Stimulated activated naive CD8-positive, alpha-beta T cell treated with anti-CD3 and anti-CD28 coated beads, Interleukin-15, amount 100 ng/mL, for 72 hours (primary cell): ENCODE measurements around the gene C11orf87.

ENCODE experiments used
- ATAC-seq: fragments of 150-1000 bp; cut with Tn5 transposase; 2 replicates; pipeline ENCODE4 v1.10.0; 2021; ENCODE audit warnings: mild to moderate bottlenecking, moderate library complexity
- DNase-seq, 2 donors: peaks; one replicate each; pipeline ENCODE4 v3.0.0; 2021 to 2022
- H3K27ac Mint-ChIP-seq, 2 donors: one replicate each; pipeline ENCODE4 v1.8.0; 2022; ENCODE audit warnings: mild to moderate bottlenecking in 2 of 2, mixed read lengths in 2 of 2, moderate library complexity in 2 of 2
- H3K27me3 Mint-ChIP-seq: one replicate; pipeline ENCODE4 v1.8.0; 2022; ENCODE audit warnings: mixed read lengths
- H3K4me1 Mint-ChIP-seq: one replicate; pipeline ENCODE4 v1.8.0; 2022; ENCODE audit warnings: mild to moderate bottlenecking, mixed read lengths
- H3K4me3 Mint-ChIP-seq, 2 donors: one replicate each; pipeline ENCODE4 v1.8.0; 2022; ENCODE audit warnings: mild to moderate bottlenecking in 2 of 2, mixed read lengths in 2 of 2, moderate library complexity in 1 of 2
- H3K9me3 Mint-ChIP-seq, 2 donors: one replicate each; pipeline ENCODE4 v1.8.0; 2022; ENCODE audit warnings: mixed read lengths in 2 of 2

Gene C11orf87

GRCh38 chr11:109421981-109422869, at the start of gene C11orf87:
TSS of gene C11orf87 (plus strand) at chr11:109422190. CDS start at chr11:109423634, 1,444 bp downstream.
- Mint-ChIP-seq H3K4me1 (peaks cover 4% of the 10 kb centered on the region), H3K27me3 (peaks cover 43% of the 10 kb centered on the region)

DNA sequence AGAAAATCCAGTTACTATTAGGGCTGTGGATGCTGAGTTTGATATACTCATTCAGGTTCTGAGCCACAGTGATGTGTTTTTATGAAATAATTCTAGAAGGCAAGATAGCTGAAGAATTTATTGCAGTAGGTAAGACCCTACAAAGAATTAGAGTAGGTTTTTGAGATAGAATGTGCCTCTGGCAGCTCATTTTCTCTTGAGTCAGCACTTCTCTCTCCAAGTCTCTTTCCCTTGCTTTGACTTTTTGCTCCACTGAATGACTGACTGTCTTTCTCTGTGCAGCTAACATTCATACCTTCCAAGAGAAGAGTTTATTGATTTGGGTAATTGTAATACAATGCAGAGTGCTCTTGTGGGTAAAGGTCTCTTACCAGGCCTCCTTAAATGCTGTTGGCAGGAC, 48.0 kb upstream of the C11orf87 start:
- DNase-seq (no peak), ATAC-seq (no peak)
- Mint-ChIP-seq H3K4me1 (no peaks in the 10 kb centered on the region), H3K27me3 (no peaks in the 10 kb centered on the region), H3K9me3 (peaks cover 4 to 25% of the 10 kb centered on the region in 2 donors), H3K27ac (no peak overlapping the region), H3K4me3 (no peak overlapping the region)

More at GRCh38 chr11:109421981-109422869, at the start of gene C11orf87:
- Mint-ChIP-seq H3K27ac (no peak within 1 kb of the TSS), H3K4me3 (no peak within 1 kb of the TSS), H3K9me3 (peaks cover 0 to 8% of the 10 kb centered on the region in 2 donors)
- DNase-seq (no peak), ATAC-seq (no peak)

- Mint-ChIP-seq H3K4me1 (no peaks in the 10 kb centered on the region), H3K27me3 (no peaks in the 10 kb centered on the region), H3K27ac (no peak overlapping the region), H3K9me3 (peaks cover 4 to 21% of the 10 kb centered on the region in 2 donors), H3K4me3 (no peak overlapping the region)
- no peak for ATAC-seq
- no peak for DNase-seq
Observed at GRCh38 chr11:109374441-109374840, 47.5 kb upstream of the C11orf87 start.

- H3K27ac Mint-ChIP-seq = no peak overlapping the region
- DNase-seq (no peak), ATAC-seq (no peak)
- H3K27me3 Mint-ChIP-seq = no peaks in the 10 kb centered on the region
- no peaks in the 10 kb centered on the region for H3K4me1 Mint-ChIP-seq
- no peak overlapping the region for H3K4me3 Mint-ChIP-seq
- H3K9me3 Mint-ChIP-seq = peaks cover 0 to 6% of the 10 kb centered on the region in 2 donors
Observed at GRCh38 chr11:109377039-109377742, 44.8 kb upstream of the C11orf87 start.

DNA sequence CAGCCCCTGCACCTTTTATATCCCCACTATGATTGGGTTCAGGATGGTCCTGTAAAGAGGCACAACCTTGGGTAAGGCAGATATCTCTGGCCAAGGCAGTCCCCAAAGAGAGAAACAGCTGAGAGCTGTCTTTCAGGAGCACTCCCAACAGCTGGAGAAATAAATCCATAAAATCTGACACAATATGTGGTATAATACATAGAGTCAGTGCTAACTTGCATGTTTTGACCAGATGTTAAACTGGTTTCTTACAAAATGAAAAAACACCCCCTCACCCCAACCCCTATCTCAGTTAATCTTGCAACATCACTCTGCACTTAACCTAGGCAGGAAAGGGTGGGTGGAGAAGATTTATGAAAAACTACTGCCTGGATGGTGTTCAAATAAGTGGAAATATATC, 44.0 kb upstream of the C11orf87 start:
- H3K27ac Mint-ChIP-seq = no peak overlapping the region
- H3K9me3 Mint-ChIP-seq = peaks cover 0 to 6% of the 10 kb centered on the region in 2 donors
- H3K27me3 Mint-ChIP-seq = no peaks in the 10 kb centered on the region
- ATAC-seq (no peak), DNase-seq (no peak)
- no peak overlapping the region for H3K4me3 Mint-ChIP-seq
- no peaks in the 10 kb centered on the region for H3K4me1 Mint-ChIP-seq

- DNase-seq (no peak), ATAC-seq (no peak)
- H3K4me1 Mint-ChIP-seq = no peaks in the 10 kb centered on the region
- no peak overlapping the region for H3K27ac Mint-ChIP-seq
- no peak overlapping the region for H3K4me3 Mint-ChIP-seq
- peaks cover 0 to 6% of the 10 kb centered on the region in 2 donors for H3K9me3 Mint-ChIP-seq
- H3K27me3 Mint-ChIP-seq = no peaks in the 10 kb centered on the region
Observed at GRCh38 chr11:109383306-109383705, 38.7 kb upstream of the C11orf87 start.

GRCh38 chr11:109384873-109385272, 37.1 kb upstream of the C11orf87 start:
- no peak for ATAC-seq
- no peak overlapping the region for H3K4me3 Mint-ChIP-seq
- no peaks in the 10 kb centered on the region for H3K4me1 Mint-ChIP-seq
- no peaks in the 10 kb centered on the region for H3K9me3 Mint-ChIP-seq
- H3K27me3 Mint-ChIP-seq = no peaks in the 10 kb centered on the region
- DNase-seq = no peak
- no peak overlapping the region for H3K27ac Mint-ChIP-seq

DNA sequence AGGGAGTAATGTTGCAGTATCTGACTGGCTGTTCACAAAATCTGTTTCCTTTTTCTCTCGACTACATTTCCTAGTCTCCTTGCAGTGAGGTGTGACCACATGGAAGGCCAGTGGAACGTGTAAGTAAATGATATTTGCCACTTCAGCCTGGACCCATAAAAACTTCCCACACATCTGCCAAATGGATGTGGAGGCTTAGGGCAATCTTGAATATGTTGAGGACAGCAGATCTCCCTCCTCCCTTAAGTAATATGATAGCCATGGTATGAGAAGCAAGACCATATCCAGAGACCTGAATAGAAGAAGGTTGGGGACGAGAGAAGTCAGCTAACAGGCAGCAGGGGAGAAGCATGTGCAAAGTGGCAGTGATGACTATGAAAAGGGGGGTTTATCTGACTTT, 33.0 kb upstream of the C11orf87 start:
- no peak for ATAC-seq
- no peak overlapping the region for H3K4me3 Mint-ChIP-seq
- no peak overlapping the region for H3K27ac Mint-ChIP-seq
- no peaks in the 10 kb centered on the region for H3K4me1 Mint-ChIP-seq
- peaks cover 7% of the 10 kb centered on the region for H3K27me3 Mint-ChIP-seq
- H3K9me3 Mint-ChIP-seq = peaks cover 0 to 7% of the 10 kb centered on the region in 2 donors
- DNase-seq = no peak

DNA sequence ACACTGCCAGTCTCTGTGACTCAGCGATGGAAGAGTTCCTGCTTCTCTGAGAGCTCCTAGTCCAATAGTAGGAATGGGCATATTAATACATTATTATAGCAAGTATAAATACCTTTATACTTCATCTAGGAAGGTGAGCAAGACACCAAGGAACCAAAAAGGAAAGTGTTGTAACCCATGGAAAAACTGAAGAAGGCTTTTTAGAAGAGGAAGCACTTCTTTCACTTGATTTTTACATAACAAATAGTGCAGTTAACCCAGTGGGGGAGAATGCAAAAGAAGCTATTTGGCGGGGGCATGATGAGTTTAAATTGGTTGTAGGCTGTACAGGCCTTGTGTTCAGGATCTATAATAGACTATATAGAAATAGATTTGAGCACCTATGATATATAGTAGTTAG, 31.2 kb upstream of the C11orf87 start:
- H3K4me1 Mint-ChIP-seq = no peaks in the 10 kb centered on the region
- H3K4me3 Mint-ChIP-seq = no peak overlapping the region
- no peak for ATAC-seq
- DNase-seq = no peak
- H3K9me3 Mint-ChIP-seq = peaks cover 0 to 7% of the 10 kb centered on the region in 2 donors
- H3K27me3 Mint-ChIP-seq = peaks cover 7% of the 10 kb centered on the region
- no peak overlapping the region for H3K27ac Mint-ChIP-seq

DNA sequence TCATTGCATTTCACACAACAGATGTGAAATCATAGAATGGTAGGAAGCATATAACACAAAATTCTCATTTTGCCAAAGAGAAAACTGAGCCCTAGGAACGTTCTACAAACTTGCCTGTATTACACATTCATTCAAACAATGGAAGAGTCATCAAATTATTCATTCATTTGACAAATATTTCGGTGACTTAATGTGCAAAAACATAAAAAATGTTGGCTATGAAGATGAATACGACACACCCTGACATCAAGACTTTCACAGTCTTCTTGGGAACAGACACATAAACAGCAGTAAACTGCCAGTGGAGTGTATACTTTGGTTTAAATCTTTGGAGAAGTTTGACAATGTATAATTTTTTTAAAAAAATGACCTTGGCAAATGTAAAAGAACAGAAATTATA, 20.4 kb upstream of the C11orf87 start:
- no peak overlapping the region for H3K4me3 Mint-ChIP-seq
- H3K9me3 Mint-ChIP-seq = no peaks in the 10 kb centered on the region
- DNase-seq (no peak), ATAC-seq (no peak)
- no peaks in the 10 kb centered on the region for H3K27me3 Mint-ChIP-seq
- H3K4me1 Mint-ChIP-seq = no peaks in the 10 kb centered on the region
- H3K27ac Mint-ChIP-seq = no peak overlapping the region

GRCh38 chr11:109405671-109406070, 16.3 kb upstream of the C11orf87 start:
- no peak overlapping the region for H3K4me3 Mint-ChIP-seq
- H3K9me3 Mint-ChIP-seq = no peaks in the 10 kb centered on the region
- ATAC-seq = no peak
- H3K27me3 Mint-ChIP-seq = no peaks in the 10 kb centered on the region
- no peak overlapping the region for H3K27ac Mint-ChIP-seq
- DNase-seq = no peak
- H3K4me1 Mint-ChIP-seq = no peaks in the 10 kb centered on the region

- Mint-ChIP-seq H3K9me3 (no peaks in the 10 kb centered on the region), H3K4me1 (no peaks in the 10 kb centered on the region), H3K27me3 (peaks cover 10% of the 10 kb centered on the region), H3K27ac (no peak overlapping the region), H3K4me3 (no peak overlapping the region)
- ATAC-seq = no peak
- no peak for DNase-seq
Observed at GRCh38 chr11:109416601-109417000, 5.4 kb upstream of the C11orf87 start.

DNA sequence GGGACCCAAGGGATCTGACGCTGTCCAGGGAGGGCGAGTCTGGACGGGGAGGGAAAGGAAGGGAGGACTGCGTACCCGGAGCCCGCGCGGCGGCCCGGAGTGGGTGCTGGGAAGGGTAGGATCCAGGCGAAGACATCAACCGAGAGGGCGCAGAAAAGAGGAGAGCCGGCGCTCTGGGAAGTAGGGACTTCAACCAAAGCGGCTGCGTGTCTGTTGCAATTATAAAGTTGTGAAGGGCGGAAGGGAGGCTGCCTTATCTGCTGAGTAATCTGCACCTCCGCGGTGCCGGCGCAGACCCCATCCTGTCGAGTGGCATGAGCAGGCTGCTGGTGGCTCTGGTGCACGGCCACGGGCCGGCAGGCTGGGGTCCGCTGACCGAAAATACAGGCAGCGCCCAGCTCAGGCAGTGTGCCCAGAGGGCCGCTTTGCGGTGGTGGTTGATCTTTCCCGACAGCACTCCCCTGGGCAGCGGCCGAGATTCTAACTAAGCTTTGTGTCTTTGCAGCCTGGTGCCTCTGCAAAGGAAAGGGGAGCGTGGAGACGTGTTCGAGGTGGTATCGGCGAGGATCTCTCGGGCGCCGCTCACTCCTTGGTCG, 978 bp downstream of the C11orf87 start:
- ATAC-seq = peak; percentile 28
- H3K27ac Mint-ChIP-seq = no peak overlapping the region
- H3K4me3 Mint-ChIP-seq = no peak overlapping the region
- H3K4me1 Mint-ChIP-seq = peaks cover 4% of the 10 kb centered on the region
- H3K9me3 Mint-ChIP-seq = peaks cover 0 to 8% of the 10 kb centered on the region in 2 donors
- H3K27me3 Mint-ChIP-seq = peaks cover 43% of the 10 kb centered on the region
- no peak for DNase-seq

GRCh38 chr11:109423466-109424190, 1.6 kb downstream of the C11orf87 start:
- ATAC-seq (no peak), DNase-seq (no peak)
- no peak overlapping the region for H3K27ac Mint-ChIP-seq
- no peak overlapping the region for H3K4me3 Mint-ChIP-seq
- H3K27me3 Mint-ChIP-seq = peaks cover 43% of the 10 kb centered on the region
- peaks cover 4% of the 10 kb centered on the region for H3K4me1 Mint-ChIP-seq
- peaks cover 0 to 8% of the 10 kb centered on the region in 2 donors for H3K9me3 Mint-ChIP-seq

DNA sequence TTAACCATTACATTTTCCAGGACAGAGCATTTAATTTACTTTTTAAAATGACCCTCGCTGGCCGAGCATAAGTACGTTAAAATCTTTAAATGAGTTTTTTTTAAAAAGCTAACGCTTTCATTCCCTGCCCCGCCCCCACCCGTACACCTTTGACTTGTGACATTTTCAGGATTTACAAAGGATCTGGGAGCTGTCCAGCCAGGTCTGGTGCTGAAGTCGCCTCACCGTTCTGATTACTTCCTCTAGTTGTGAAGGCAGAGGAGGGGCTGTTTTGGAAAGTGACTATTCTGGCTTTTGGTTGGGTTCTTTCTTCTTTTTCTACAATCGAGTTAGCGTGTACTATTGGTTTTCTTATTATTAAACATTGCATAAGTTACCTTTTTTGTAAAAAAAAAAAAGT, 2.9 kb downstream of the C11orf87 start:
- peaks cover 4% of the 10 kb centered on the region for H3K4me1 Mint-ChIP-seq
- no peak for DNase-seq
- no peak overlapping the region for H3K27ac Mint-ChIP-seq
- H3K4me3 Mint-ChIP-seq = no peak overlapping the region
- no peak for ATAC-seq
- peaks cover 0 to 14% of the 10 kb centered on the region in 2 donors for H3K9me3 Mint-ChIP-seq
- H3K27me3 Mint-ChIP-seq = peaks cover 43% of the 10 kb centered on the region
